ENCODE data around the gene PDE1A. TPM values are rescaled to one million over a fixed set of nuclear protein-coding genes. Genes with fewer than 3 reads are reported as not detected.
"Not testable (repeated sequence)": the region's sequence is repeated elsewhere in the genome, so short reads cannot be mapped to it uniquely, and the experiment has no call there.

The PDE1A gene
- total RNA-seq, 1 donor from 2014 or later = 45.7 TPM

GRCh38 chr2:182415771-182416170, 11.1 kb downstream of the PDE1A start:
- intact Hi-C loops (cut with DNase I) = no loop called here
- ATAC-seq = no peak

DNA sequence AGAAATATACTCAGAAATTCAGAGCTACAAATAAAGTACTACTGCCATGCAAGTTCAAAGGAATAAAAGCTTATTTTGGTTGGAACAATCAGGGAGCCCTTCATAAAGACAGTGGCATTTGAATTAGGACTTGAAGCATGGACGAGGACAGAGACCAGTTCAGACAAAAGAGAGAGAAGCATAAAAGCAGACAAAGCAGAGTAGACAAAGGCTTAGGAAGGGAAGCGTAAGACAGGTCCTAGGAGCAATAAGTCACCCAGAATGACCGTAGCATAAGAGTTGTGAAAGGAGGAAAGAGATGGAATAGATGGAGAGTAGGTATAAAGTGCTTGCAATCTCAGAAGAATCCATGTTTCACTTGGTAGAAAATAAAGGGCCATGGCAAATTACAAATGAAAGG, 14.0 kb downstream of the PDE1A start:
- no peak for DNase-seq (ENCODE audit: low spot score)
- intact Hi-C loops (cut with DNase I) = no loop called here
- no peak for ATAC-seq

More at GRCh38 chr2:182415771-182416170, 11.1 kb downstream of the PDE1A start:
- no peak for DNase-seq (ENCODE audit: low spot score)

- no peak for DNase-seq (ENCODE audit: low spot score)
- ATAC-seq = no peak
- intact Hi-C loops (cut with DNase I) = no loop called here
These were observed 16.7 kb downstream of the PDE1A start for GRCh38 chr2:182410120-182410519.

DNA sequence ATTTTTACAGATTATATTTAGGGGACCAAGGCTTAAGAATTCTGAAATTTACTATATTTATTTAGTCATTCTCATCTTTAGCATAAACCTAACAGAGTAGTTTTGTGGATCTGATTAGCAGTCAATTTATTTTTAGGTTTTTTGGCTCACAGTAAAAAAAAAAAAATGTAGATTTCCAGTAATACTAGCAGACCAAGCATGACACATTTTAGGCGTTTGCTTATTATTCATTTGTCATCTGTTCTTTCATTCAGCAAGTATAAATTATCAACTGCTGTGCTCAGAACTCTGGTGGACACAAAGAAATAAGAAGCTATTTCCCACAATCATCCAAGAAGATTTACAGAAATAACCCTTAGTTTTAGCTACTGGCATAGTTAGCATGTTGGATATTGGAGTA, 20.6 kb downstream of the PDE1A start:
- DNase-seq (ENCODE audit: low spot score) (no peak), ATAC-seq (no peak)
- intact Hi-C loops (cut with DNase I) = no loop called here

- ATAC-seq (no peak), DNase-seq (ENCODE audit: low spot score) (no peak)
These were observed 21.8 kb downstream of the PDE1A start for GRCh38 chr2:182404975-182405561.

DNA sequence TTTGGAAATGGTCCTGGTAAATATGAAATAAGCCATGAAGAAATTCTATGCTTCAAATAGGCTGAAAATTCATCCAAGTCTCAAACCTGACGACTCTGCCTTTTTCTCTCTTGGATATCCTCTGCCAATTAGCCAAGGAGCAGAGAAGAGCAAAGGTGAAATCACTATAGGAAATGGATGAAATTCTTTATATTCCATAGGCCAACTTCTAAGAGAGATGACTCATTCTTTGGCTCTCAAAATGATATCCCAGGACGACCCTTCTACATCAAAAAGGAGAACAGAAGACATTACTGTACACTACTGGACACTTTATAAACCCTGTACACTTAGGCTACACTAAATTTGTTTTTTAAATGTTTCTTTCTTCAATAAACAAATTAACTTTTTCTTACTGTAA, 22.7 kb downstream of the PDE1A start:
- ATAC-seq (no peak), DNase-seq (ENCODE audit: low spot score) (no peak)
- intact Hi-C loops (cut with DNase I) = no loop called here

More at GRCh38 chr2:182404975-182405561, 21.8 kb downstream of the PDE1A start:
- intact Hi-C loops (cut with DNase I) = no loop called here

- DNase-seq (ENCODE audit: low spot score) = no peak
- intact Hi-C loops (cut with DNase I) = no loop called here
- ATAC-seq = no peak
These were observed 33.5 kb downstream of the PDE1A start for GRCh38 chr2:182393270-182393760.

GRCh38 chr2:182391443-182391842, 35.4 kb downstream of the PDE1A start:
- ATAC-seq (no peak), DNase-seq (ENCODE audit: low spot score) (no peak)
- intact Hi-C loops (cut with DNase I) = no loop called here

DNA sequence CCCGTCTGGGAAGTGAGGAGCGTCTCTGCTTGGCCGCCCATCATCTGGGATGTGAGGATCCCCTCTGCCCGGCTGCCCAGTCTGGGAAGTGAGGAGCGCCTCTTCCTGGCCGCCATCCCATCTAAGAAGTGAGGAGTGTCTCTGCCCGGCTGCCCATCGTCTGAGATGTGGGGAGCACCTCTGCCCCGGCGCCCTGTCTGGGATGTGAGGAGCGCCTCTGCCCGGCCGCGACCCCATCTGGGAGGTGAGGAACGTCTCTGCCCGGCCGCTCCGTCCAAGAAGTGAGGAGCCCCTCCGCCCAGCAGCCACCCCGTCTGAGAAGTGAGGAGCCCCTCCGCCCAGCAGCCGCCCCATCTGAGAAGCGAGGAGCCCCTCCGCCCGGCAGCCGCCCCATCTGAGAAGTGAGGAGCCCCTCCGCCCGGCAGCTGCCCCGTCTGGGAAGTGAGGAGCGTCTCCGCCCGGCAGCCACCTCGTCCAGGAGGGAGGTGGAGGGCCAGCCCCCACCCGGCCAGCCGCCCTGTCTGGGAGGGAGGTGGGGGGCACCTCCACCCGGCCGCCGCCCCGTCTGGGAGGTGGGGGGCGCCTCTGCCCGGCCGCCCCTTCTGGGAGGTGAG, 40.5 kb downstream of the PDE1A start:
- DNase-seq (ENCODE audit: low spot score) = not testable (repeated sequence)

GRCh38 chr2:182384860-182385259, 42.0 kb downstream of the PDE1A start:
- ATAC-seq (no peak), DNase-seq (ENCODE audit: low spot score) (no peak)
- intact Hi-C loops (cut with DNase I) = no loop called here

More for the DNA sequence above, 40.5 kb downstream of the PDE1A start:
- ATAC-seq; intact Hi-C loops (cut with DNase I): not testable (repeated sequence)

- ATAC-seq (no peak), DNase-seq (ENCODE audit: low spot score) (no peak)
- intact Hi-C loops (cut with DNase I) = no loop called here
These were observed 45.6 kb downstream of the PDE1A start for GRCh38 chr2:182381225-182381624.

DNA sequence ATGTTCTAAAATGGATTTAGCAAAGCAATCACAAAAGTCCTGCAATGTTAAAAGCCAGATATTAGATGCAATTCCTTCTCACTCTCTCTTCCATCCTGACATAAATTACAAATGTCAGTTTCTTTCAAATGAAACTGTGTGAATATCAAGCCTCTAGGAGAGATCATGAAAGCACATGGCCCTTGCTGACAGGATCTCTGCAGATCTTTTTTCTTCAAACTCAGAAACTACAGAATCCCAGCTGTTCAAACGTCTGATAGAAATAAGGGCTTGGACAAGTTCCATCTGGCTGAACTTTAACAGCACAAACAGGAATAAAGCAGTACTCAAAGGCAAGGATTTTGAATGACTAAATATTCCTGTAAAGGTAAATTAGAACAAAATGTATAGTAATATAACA, 47.6 kb downstream of the PDE1A start:
- DNase-seq (ENCODE audit: low spot score) = no peak
- peak; percentile 76 for ATAC-seq
- intact Hi-C loops (cut with DNase I) = no loop called here

GRCh38 chr2:182378759-182379158, 48.1 kb downstream of the PDE1A start:
- DNase-seq (ENCODE audit: low spot score) (no peak), ATAC-seq (no peak)
- intact Hi-C loops (cut with DNase I) = no loop called here

DNA sequence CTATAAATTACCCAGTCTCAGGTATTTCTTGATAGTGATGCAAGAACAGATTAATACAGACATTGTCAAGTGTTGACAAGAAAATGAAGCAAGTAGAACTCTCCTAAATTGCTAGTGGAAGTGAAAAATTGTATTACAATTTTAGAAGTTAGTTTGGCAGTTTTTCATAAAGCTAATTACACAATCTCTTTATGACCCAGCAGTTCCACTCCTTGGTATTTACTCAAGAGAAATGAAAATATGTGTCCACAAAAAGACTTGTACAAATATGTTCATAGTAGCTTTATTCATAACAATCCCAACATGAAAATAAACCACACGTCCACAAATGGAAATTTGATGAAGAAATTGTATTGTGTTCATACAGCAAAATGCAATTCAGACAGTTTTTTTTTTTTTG, 49.4 kb downstream of the PDE1A start:
- no peak for DNase-seq (ENCODE audit: low spot score)
- intact Hi-C loops (cut with DNase I) = no loop called here
- no peak for ATAC-seq

- DNase-seq (ENCODE audit: low spot score) (no peak), ATAC-seq (no peak)
- intact Hi-C loops (cut with DNase I) = no loop called here
These were observed 51.0 kb downstream of the PDE1A start for GRCh38 chr2:182375862-182376261.

GRCh38 chr2:182372661-182373060, 54.2 kb downstream of the PDE1A start:
- intact Hi-C loops (cut with DNase I) = no loop called here
- DNase-seq (ENCODE audit: low spot score) (no peak), ATAC-seq (peak; percentile 86)

DNA sequence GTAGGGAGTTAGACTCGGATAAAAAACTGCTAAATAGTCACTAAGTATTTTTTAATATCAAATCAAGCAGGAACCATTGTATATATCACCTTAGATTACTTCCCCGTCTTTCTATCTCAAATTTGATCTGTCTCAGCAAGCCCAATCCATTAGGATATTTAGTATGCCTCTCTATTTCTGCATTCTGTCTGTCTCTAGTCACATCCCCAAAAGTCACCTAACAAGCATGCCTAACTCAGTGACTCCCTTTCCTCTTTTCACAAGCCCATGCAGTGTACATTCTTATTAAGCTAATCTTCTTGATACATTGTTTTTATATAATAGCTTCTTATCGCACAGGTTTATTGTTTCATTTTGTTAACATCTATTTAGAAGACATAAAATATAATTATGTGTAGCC, 57.8 kb downstream of the PDE1A start:
- no peak for DNase-seq (ENCODE audit: low spot score)
- no peak for ATAC-seq
- intact Hi-C loops (cut with DNase I) = no loop called here

GRCh38 chr2:182368446-182368845, 58.4 kb downstream of the PDE1A start:
- intact Hi-C loops (cut with DNase I) = no loop called here
- ATAC-seq (no peak), DNase-seq (ENCODE audit: low spot score) (no peak)

DNA sequence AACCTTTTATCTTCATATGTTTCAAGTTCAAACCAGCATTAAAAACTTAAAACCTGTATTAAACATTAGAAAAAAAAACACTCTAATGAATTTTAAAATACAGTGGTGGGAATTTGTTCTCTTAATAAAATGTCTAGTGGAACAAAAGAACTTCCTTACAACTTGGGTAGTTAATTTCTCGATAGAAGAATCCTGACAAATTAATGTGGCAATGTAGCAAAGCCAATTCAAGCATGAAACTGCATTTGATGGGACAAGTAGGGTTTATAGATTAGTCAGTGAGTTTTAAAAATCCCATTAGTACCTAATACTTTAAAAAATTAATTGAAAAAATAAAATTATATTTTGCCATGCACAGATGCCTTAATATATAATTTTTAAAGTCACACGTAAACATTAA, 59.4 kb downstream of the PDE1A start:
- ATAC-seq = no peak
- intact Hi-C loops (cut with DNase I) = no loop called here

DNA sequence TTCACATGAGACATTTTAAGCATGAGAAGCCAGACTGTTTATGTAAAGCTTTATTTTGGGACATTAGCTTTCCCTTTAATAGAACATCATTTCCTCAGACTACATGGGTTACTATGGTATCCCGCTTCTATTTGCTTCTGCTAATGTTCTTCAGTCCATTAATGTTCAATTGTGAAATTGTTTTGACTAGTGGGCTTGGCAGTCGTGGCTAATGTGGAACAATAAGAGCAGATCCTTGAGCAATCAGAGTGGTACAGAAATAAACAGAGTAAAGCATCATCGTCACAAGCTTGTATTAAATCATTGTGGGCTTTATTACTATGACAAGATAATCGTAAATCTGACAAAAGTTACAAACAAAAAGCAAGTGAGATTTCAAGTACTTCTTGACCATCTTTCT, 60.2 kb downstream of the PDE1A start:
- DNase-seq (ENCODE audit: low spot score) (no peak), ATAC-seq (peak; percentile 71)
- intact Hi-C loops (cut with DNase I) = no loop called here

More for the DNA sequence above, 59.4 kb downstream of the PDE1A start:
- DNase-seq (ENCODE audit: low spot score) = no peak

DNA sequence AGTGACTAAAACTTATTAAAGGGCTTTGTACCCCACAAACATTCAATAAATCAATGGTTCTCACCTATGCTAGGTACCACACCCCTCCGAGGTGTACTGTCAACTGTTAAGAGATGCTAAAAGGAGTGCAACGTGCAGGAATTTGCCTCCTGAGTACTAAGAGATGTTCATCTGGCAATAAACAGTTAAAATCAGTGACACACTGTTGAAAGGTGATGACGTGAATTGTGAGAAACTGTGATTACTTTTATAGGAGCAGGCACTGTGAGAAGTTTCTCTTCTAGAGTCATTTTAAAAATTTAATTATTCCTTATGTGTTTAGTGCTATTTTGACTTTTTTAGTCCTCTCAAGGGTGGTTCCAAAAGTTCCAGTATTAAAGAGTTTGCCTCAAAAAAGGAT, 61.0 kb downstream of the PDE1A start:
- DNase-seq (ENCODE audit: low spot score) (no peak), ATAC-seq (no peak)
- intact Hi-C loops (cut with DNase I) = no loop called here

Measured in sciatic nerve (tissue), 2 donors.